ENCODE results near the gene CBR4. TPM values are rescaled to one million over a fixed set of nuclear protein-coding genes. Genes with fewer than 3 reads are reported as not detected.
A peak's percentile ranks its signal among the peaks of the same experiment; 100 is the strongest.

The CBR4 gene
- total RNA-seq (2014; rRNA removed; shearing (Covaris generic)) (9.9 and 10.4 TPM in 2 replicates), polyA plus RNA-seq (2016; fragmentation: Nextera tagmentation; extraction: Ambion mirVana) (14.7 and 15.5 TPM in 2 replicates)

GRCh38 chr4:169010125-169011023, at the start of gene CBR4:
TSS of gene CBR4 (minus strand) at chr4:169010255. CDS start at chr4:169010089, 166 bp downstream.
- peak; percentile 99 for DNase-seq
- in situ Hi-C loops (cut with MboI), result no loop called here
- H3K27ac ChIP-seq, result peak within 1 kb of the TSS; percentile 84
- H4K20me1 ChIP-seq (ENCODE audit: insufficient read depth), result no peaks in the 10 kb centered on the region
- H3K36me3 ChIP-seq (ENCODE audit: low read depth), result no peaks in the 10 kb centered on the region
- H3F3A ChIP-seq (ENCODE audit: insufficient read depth), result peaks cover 17% of the 10 kb centered on the region
- peak within 1 kb of the TSS; percentile 100 for H3K4me2 ChIP-seq (ENCODE audit: unreplicated experiment)
- H2AFZ ChIP-seq, result peak within 1 kb of the TSS; percentile 98
- WGBS, 2 experiments (ENCODE audit: low coverage in 1 of 2, low lambda C conversion rate in 2 of 2, missing lambda C conversion rate in 2 of 2), result 1% methylated on average over 42 to 54 of the region's 54 CpGs
- no peaks in the 10 kb centered on the region for H3K9me2 ChIP-seq (ENCODE audit: insufficient read depth)
- H3K4me3 ChIP-seq, result peak within 1 kb of the TSS; percentile 83
- TF ChIP-seq EZH2phosphoT487 (IDR thresholded peaks at IDR 0.05; ENCODE audit: insufficient read depth, low read depth) (no peak), EZH2 (IDR thresholded peaks at IDR 0.05; ENCODE audit: insufficient read depth, poor library complexity, severe bottlenecking) (no peak)
- peaks cover 36% of the 10 kb centered on the region for H3K79me2 ChIP-seq (ENCODE audit: insufficient read depth)
- no peaks in the 10 kb centered on the region for H3K9me3 ChIP-seq (ENCODE audit: low read depth)
- H3K27me3 ChIP-seq (replicated peaks; ENCODE audit: insufficient read depth), result no peaks in the 10 kb centered on the region
- H3K4me1 ChIP-seq (ENCODE audit: insufficient read depth), result peaks cover 36% of the 10 kb centered on the region
- peak within 1 kb of the TSS; percentile 95 for H3K9ac ChIP-seq

GRCh38 chr4:169059306-169060211, 49.5 kb upstream of the CBR4 start:
- H3F3A ChIP-seq (ENCODE audit: insufficient read depth), result peaks cover 36% of the 10 kb centered on the region
- H2AFZ ChIP-seq, result peak overlapping the region; percentile 94
- no peaks in the 10 kb centered on the region for H3K9me3 ChIP-seq (ENCODE audit: low read depth)
- H3K4me2 ChIP-seq (ENCODE audit: unreplicated experiment), result peak overlapping the region; percentile 84
- H3K9ac ChIP-seq, result peak overlapping the region; percentile 69
- H3K27me3 ChIP-seq (replicated peaks; ENCODE audit: insufficient read depth), result no peaks in the 10 kb centered on the region
- H3K4me3 ChIP-seq, result peak overlapping the region; percentile 60
- no peaks in the 10 kb centered on the region for H3K79me2 ChIP-seq (ENCODE audit: insufficient read depth)
- in situ Hi-C loops (cut with MboI), result no loop called here
- peak overlapping the region; percentile 68 for H3K27ac ChIP-seq
- no peaks in the 10 kb centered on the region for H3K36me3 ChIP-seq (ENCODE audit: low read depth)
- no peaks in the 10 kb centered on the region for H4K20me1 ChIP-seq (ENCODE audit: insufficient read depth)
- H3K9me2 ChIP-seq (ENCODE audit: insufficient read depth), result no peaks in the 10 kb centered on the region
- TF ChIP-seq EZH2phosphoT487 (IDR thresholded peaks at IDR 0.05; ENCODE audit: insufficient read depth, low read depth) (no peak), EZH2 (IDR thresholded peaks at IDR 0.05; ENCODE audit: insufficient read depth, poor library complexity, severe bottlenecking) (no peak)
- peaks cover 48% of the 10 kb centered on the region for H3K4me1 ChIP-seq (ENCODE audit: insufficient read depth)
- DNase-seq, result peak; percentile 82
- WGBS, 2 experiments (ENCODE audit: low coverage in 1 of 2, low lambda C conversion rate in 2 of 2, missing lambda C conversion rate in 2 of 2), result 19 to 20% methylated on average over 22 of the region's 22 CpGs

GRCh38 chr4:169058312-169058711, 48.3 kb upstream of the CBR4 start:
- Histone ChIP-seq H3K9ac (no peak overlapping the region), H3F3A (ENCODE audit: insufficient read depth) (peaks cover 32% of the 10 kb centered on the region), H3K27ac (no peak overlapping the region), H3K36me3 (ENCODE audit: low read depth) (no peaks in the 10 kb centered on the region), H3K9me3 (ENCODE audit: low read depth) (no peaks in the 10 kb centered on the region), H4K20me1 (ENCODE audit: insufficient read depth) (no peaks in the 10 kb centered on the region), H3K9me2 (ENCODE audit: insufficient read depth) (no peaks in the 10 kb centered on the region), H3K4me3 (no peak overlapping the region), H3K79me2 (ENCODE audit: insufficient read depth) (no peaks in the 10 kb centered on the region), H3K4me1 (ENCODE audit: insufficient read depth) (peaks cover 35% of the 10 kb centered on the region), H3K27me3 (replicated peaks; ENCODE audit: insufficient read depth) (no peaks in the 10 kb centered on the region), H2AFZ (no peak overlapping the region), H3K4me2 (ENCODE audit: unreplicated experiment) (no peak overlapping the region)
- TF ChIP-seq EZH2phosphoT487 (IDR thresholded peaks at IDR 0.05; ENCODE audit: insufficient read depth, low read depth) (no peak), EZH2 (IDR thresholded peaks at IDR 0.05; ENCODE audit: insufficient read depth, poor library complexity, severe bottlenecking) (no peak)
- in situ Hi-C loops (cut with MboI), result no loop called here
- WGBS, 2 experiments (ENCODE audit: low coverage in 1 of 2, low lambda C conversion rate in 2 of 2, missing lambda C conversion rate in 2 of 2), result 96 to 98% methylated on average over 7 of the region's 7 CpGs
- no peak for DNase-seq

DNA sequence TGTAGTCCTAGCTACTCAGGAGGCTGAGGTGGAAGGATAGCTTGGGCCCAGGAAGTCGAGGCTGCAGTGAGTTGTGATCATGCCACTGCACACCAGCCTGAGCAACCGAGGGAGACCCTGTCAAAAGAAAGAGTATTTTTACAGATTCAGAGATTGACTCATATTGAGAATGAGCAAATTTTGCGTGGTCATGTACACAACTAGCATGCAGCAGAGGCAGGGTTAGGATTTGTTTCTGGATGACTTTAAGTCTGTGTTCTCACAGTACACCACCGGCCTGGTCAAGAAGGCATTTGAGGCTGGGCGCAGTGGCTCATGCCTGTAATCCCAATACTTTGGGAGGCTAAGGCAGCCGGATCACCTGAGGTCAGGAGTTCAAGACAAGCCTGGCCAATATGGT, 44.8 kb upstream of the CBR4 start:
- H3K4me2 ChIP-seq (ENCODE audit: unreplicated experiment), result no peak overlapping the region
- H3K4me3 ChIP-seq, result no peak overlapping the region
- H3K79me2 ChIP-seq (ENCODE audit: insufficient read depth), result no peaks in the 10 kb centered on the region
- peaks cover 9% of the 10 kb centered on the region for H3K4me1 ChIP-seq (ENCODE audit: insufficient read depth)
- no peak for DNase-seq
- no peak for TF ChIP-seq EZH2 (IDR thresholded peaks at IDR 0.05; ENCODE audit: insufficient read depth, poor library complexity, severe bottlenecking)
- no peaks in the 10 kb centered on the region for H3K36me3 ChIP-seq (ENCODE audit: low read depth)
- 94% methylated on average over 6 of the region's 6 CpGs for WGBS, 2 experiments (ENCODE audit: low coverage in 1 of 2, low lambda C conversion rate in 2 of 2, missing lambda C conversion rate in 2 of 2)
- H3K27ac ChIP-seq, result no peak overlapping the region
- H3F3A ChIP-seq (ENCODE audit: insufficient read depth), result 0 out of 2 replicates have a peak, but pooled peaks cover 5% of the 10 kb centered on the region
- in situ Hi-C loops (cut with MboI), result no loop called here
- no peak overlapping the region for H2AFZ ChIP-seq
- H4K20me1 ChIP-seq (ENCODE audit: insufficient read depth), result no peaks in the 10 kb centered on the region
- no peaks in the 10 kb centered on the region for H3K27me3 ChIP-seq (replicated peaks; ENCODE audit: insufficient read depth)
- no peaks in the 10 kb centered on the region for H3K9me2 ChIP-seq (ENCODE audit: insufficient read depth)
- no peak overlapping the region for H3K9ac ChIP-seq
- H3K9me3 ChIP-seq (ENCODE audit: low read depth), result no peaks in the 10 kb centered on the region

All from GM23248 (cell line).